ENCODE results near the gene PRICKLE1.

GRCh38 chr12:42617622-42618021, 28.1 kb upstream of the PRICKLE1 start:
- no peak for TF ChIP-seq SIN3A (IDR thresholded peaks at IDR 0.05; ENCODE audit: borderline replicate concordance, insufficient read depth, low read depth, low read length)
- TF ChIP-seq CTCF (IDR thresholded peaks at IDR 0.05): no peak
- TF ChIP-seq TCF7L2 (IDR thresholded peaks at IDR 0.05; ENCODE audit: low read depth, low read length): no peak
- no peak for TF ChIP-seq REST (IDR thresholded peaks at IDR 0.05; ENCODE audit: insufficient read depth in 1 of 2, low read depth in 2 of 2, low read length in 1 of 2)
- no peak for TF ChIP-seq POLR2AphosphoS5 (IDR thresholded peaks at IDR 0.05; ENCODE audit: low read depth, low read length)
